ENCODE data around the gene DPYSL4.

DPYSL4 gene

GRCh38 chr10:132170561-132171361, 16.0 kb upstream of the DPYSL4 start:
- no peak overlapping the region for H3K4me3 ChIP-seq (IDR thresholded peaks at IDR 0.05; ENCODE audit: insufficient read depth, low read depth, low read length)
- H4K20me1 ChIP-seq (ENCODE audit: insufficient read depth): no peaks in the 10 kb centered on the region
- H3K27ac ChIP-seq: no peak overlapping the region
- no peaks in the 10 kb centered on the region for H3K4me1 ChIP-seq (ENCODE audit: low read depth, poor library complexity, severe bottlenecking)
- no peaks in the 10 kb centered on the region for H3K36me3 ChIP-seq (ENCODE audit: insufficient read depth)
- no peaks in the 10 kb centered on the region for H3K79me2 ChIP-seq (ENCODE audit: insufficient read depth, low read depth)
- peaks cover 5% of the 10 kb centered on the region; the same call in 1 of the 2 replicates for H3K27me3 ChIP-seq (ENCODE audit: insufficient read depth, low read depth)
- H3K9ac ChIP-seq: no peak overlapping the region
- H2AFZ ChIP-seq (ENCODE audit: low read depth): no peak overlapping the region
- no peak overlapping the region for H3K4me2 ChIP-seq
- TF ChIP-seq, protein P1, sequence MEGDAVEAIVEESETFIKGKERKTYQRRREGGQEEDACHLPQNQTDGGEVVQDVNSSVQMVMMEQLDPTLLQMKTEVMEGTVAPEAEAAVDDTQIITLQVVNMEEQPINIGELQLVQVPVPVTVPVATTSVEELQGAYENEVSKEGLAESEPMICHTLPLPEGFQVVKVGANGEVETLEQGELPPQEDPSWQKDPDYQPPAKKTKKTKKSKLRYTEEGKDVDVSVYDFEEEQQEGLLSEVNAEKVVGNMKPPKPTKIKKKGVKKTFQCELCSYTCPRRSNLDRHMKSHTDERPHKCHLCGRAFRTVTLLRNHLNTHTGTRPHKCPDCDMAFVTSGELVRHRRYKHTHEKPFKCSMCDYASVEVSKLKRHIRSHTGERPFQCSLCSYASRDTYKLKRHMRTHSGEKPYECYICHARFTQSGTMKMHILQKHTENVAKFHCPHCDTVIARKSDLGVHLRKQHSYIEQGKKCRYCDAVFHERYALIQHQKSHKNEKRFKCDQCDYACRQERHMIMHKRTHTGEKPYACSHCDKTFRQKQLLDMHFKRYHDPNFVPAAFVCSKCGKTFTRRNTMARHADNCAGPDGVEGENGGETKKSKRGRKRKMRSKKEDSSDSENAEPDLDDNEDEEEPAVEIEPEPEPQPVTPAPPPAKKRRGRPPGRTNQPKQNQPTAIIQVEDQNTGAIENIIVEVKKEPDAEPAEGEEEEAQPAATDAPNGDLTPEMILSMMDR (conservative IDR thresholded peaks at IDR 0.05; ENCODE audit: low read depth, low read length): no peak

DNA sequence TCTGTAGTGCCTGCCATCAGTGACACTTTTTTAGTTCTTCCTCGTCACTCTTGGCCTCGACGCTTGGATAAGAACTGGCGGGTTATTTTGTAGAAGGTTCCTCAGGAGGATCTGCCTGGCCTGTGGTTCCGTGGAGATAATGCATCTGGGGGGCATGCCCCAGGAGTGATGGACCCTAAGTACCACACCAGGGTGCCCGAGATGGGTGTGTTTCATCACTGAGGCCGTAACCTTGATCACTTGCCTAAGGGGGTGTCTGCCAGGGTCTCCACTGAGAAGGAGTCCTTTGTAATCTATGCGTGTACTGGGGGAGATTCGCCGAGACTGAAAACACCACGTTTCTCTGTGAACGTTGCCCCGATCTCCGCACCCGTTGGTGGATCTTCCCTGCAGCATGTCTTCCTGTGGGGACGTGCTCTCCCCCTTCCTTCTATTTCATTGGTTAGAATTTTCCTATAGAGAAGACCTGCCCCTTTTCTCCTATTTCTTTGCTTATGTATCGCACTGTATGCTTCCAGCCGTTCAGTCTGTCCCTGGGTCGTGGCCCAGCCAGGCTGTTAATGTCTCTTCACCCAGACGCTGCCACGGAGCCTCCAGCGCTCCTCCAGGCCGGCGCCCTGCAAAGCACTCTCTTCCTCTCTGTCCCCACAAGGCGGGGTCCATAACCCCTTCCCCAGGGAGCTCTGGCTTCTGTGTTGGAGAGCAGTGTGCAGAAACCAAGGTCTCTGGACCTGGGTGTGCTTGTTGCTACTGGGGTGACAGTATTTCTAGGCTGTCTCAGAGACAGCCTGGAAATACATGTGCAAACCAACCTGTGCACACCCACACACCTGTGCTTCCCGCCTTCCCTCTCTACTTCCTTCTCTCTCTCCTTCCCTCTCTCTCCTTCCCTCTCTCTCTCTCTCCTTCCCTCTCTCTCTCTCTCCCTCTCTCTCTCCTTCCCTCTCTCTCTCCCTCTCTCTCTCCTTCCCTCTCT, 14.4 kb upstream of the DPYSL4 start:
- Histone ChIP-seq H3K36me3 (ENCODE audit: insufficient read depth) (no peaks in the 10 kb centered on the region), H3K4me2 (no peak overlapping the region), H3K4me1 (ENCODE audit: low read depth, poor library complexity, severe bottlenecking) (no peaks in the 10 kb centered on the region), H3K27me3 (ENCODE audit: insufficient read depth, low read depth) (no peaks in the 10 kb centered on the region; the same call in 1 of the 2 replicates), H3K79me2 (ENCODE audit: insufficient read depth, low read depth) (no peaks in the 10 kb centered on the region), H4K20me1 (ENCODE audit: insufficient read depth) (no peaks in the 10 kb centered on the region), H3K27ac (no peak overlapping the region), H3K9ac (no peak overlapping the region), H2AFZ (ENCODE audit: low read depth) (no peak overlapping the region), H3K4me3 (IDR thresholded peaks at IDR 0.05; ENCODE audit: insufficient read depth, low read depth, low read length) (no peak overlapping the region)
- TF ChIP-seq, protein P1 (conservative IDR thresholded peaks at IDR 0.05; ENCODE audit: low read depth, low read length): no peak

GRCh38 chr10:132173185-132173584, 13.6 kb upstream of the DPYSL4 start:
- no peak overlapping the region for H3K9ac ChIP-seq
- no peaks in the 10 kb centered on the region for H3K27me3 ChIP-seq (ENCODE audit: insufficient read depth, low read depth)
- no peak overlapping the region for H3K27ac ChIP-seq
- H3K4me2 ChIP-seq: no peak overlapping the region
- TF ChIP-seq, protein P1 (conservative IDR thresholded peaks at IDR 0.05; ENCODE audit: low read depth, low read length): no peak
- H2AFZ ChIP-seq (ENCODE audit: low read depth): no peak overlapping the region
- H3K36me3 ChIP-seq (ENCODE audit: insufficient read depth): no peaks in the 10 kb centered on the region
- H4K20me1 ChIP-seq (ENCODE audit: insufficient read depth): no peaks in the 10 kb centered on the region
- no peaks in the 10 kb centered on the region for H3K79me2 ChIP-seq (ENCODE audit: insufficient read depth, low read depth)
- H3K4me3 ChIP-seq (IDR thresholded peaks at IDR 0.05; ENCODE audit: insufficient read depth, low read depth, low read length): no peak overlapping the region
- no peaks in the 10 kb centered on the region for H3K4me1 ChIP-seq (ENCODE audit: low read depth, poor library complexity, severe bottlenecking)

DNA sequence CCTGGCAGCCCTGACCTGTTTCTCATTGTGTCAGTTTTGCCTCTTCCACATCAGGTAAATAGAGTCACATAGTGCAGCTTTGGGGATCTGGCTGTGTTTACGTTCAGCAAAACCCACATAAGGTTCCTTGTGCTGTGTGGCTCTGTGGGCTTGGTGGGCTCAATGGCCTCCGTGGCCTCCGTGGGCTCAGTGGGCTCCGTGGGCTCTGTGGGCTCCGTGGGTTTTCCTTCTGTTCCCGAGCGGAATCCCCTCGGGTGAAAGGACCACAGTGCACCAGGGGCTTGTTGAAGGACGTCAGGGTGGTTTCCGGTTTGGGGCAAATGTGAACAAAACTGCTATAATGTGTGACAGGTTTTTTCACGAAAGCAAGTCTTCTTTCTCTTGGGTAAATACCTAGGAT, 12.5 kb upstream of the DPYSL4 start:
- Histone ChIP-seq H3K4me2 (no peak overlapping the region), H3K79me2 (ENCODE audit: insufficient read depth, low read depth) (no peaks in the 10 kb centered on the region), H3K27me3 (ENCODE audit: insufficient read depth, low read depth) (no peaks in the 10 kb centered on the region), H3K36me3 (ENCODE audit: insufficient read depth) (no peaks in the 10 kb centered on the region), H2AFZ (ENCODE audit: low read depth) (no peak overlapping the region), H3K9ac (no peak overlapping the region), H3K4me1 (ENCODE audit: low read depth, poor library complexity, severe bottlenecking) (no peaks in the 10 kb centered on the region), H3K4me3 (IDR thresholded peaks at IDR 0.05; ENCODE audit: insufficient read depth, low read depth, low read length) (no peak overlapping the region), H4K20me1 (ENCODE audit: insufficient read depth) (no peaks in the 10 kb centered on the region), H3K27ac (no peak overlapping the region)
- TF ChIP-seq, protein P1 (conservative IDR thresholded peaks at IDR 0.05; ENCODE audit: low read depth, low read length): no peak
